HCT116 (cell line): ENCODE results near the gene ERGIC2. TPM values are rescaled to one million over a fixed set of nuclear protein-coding genes. Genes with fewer than 3 reads are reported as not detected.

Experiments used
- ATAC-seq: fragments of 200-7000 bp; cut with Tn5 transposase; 2 replicates; pipeline ENCODE4 v1.9.1; 2020; ENCODE audit warnings: mild to moderate bottlenecking, moderate library complexity
- BruUV-seq: library from RNA; stranded (reverse); fragments of 400-500 nt; replicated peaks from 2 replicates; lab custom pipeline; 2021; lab: Mats Ljungman, UMichigan
- CTCF ChIA-PET: fragments of 300-600 bp; sonication (Branson Sonifier 250); formaldehyde crosslinking; loops from one replicate; lab custom pipeline; 2021; ENCODE audit warnings: antibody characterized with exemption; lab: Charles Lee
- POLR2A ChIA-PET: fragments of 300-600, 350-600 bp; sonication (Branson Sonifier 250); formaldehyde crosslinking; loops from one replicate; lab custom pipeline; 2021; ENCODE audit warnings: antibody characterized with exemption; lab: Charles Lee
- RAD21 ChIA-PET, 2 experiments: fragments of 300-600 bp; sonication (Branson Sonifier 250); formaldehyde crosslinking; loops; one replicate each; lab custom pipeline; 2023; ENCODE audit warnings: low total read pairs in 2 of 2; ENCODE audit not compliant: uncharacterized antibody in 2 of 2, unreplicated experiment in 2 of 2, low non-redundant PET in 1 of 2; lab: Charles Lee
- DNase-seq: peaks from one replicate; pipeline ENCODE4 v3.0.0-alpha.2; 2010; ENCODE audit warnings: low read depth, low spot score
- H2AFZ ChIP-seq: fragments of 200-600 bp; shearing (Covaris generic), sonication (generic); 2 replicates; pipeline ENCODE4 v1.6.1; 2017; ENCODE audit warnings: low read depth, mixed run types, mixed read lengths, antibody characterized with exemption, low read length; ENCODE audit not compliant: poor library complexity, severe bottlenecking
- H3K27ac ChIP-seq: 2 replicates; pipeline ENCODE4 v1.5.1; 2012; ENCODE audit warnings: low read depth, low read length
- H3K27me3 ChIP-seq: fragments of 200-600 bp; sonication (generic); 2 replicates; pipeline ENCODE4 v1.6.1; 2016; ENCODE audit warnings: mixed run types, low read length, mixed read lengths; ENCODE audit not compliant: insufficient read depth
- H3K36me3 ChIP-seq, 2 experiments: fragments of 200-500 bp in 1 of 2; fragments of 200-600 bp in 1 of 2; sonication (Bioruptor generic) in 1 of 2; sonication (generic) in 1 of 2; 2 replicates each; pipeline versions ENCODE4 v1.5.1 to v1.6.1; 2014 to 2016; ENCODE audit warnings: low read length in 2 of 2, inconsistent platforms in 1 of 2, mixed read lengths in 1 of 2, mixed run types in 1 of 2; ENCODE audit not compliant: insufficient read depth in 2 of 2, control insufficient read depth in 1 of 2
- H3K4me1 ChIP-seq, 2 experiments: fragments of 200-600 bp in 1 of 2; sonication (generic) in 1 of 2; 2 replicates each; pipeline versions ENCODE4 v1.5.1 to v1.6.1; 2012 to 2017; ENCODE audit warnings: low read length in 2 of 2, inconsistent platforms in 1 of 2, mild to moderate bottlenecking in 1 of 2, mixed read lengths in 1 of 2, mixed run types in 1 of 2, moderate library complexity in 1 of 2; ENCODE audit not compliant: insufficient read depth in 2 of 2, control insufficient read depth in 1 of 2
- H3K4me2 ChIP-seq: fragments of 200-600 bp; sonication (generic); 2 replicates; pipeline ENCODE4 v1.6.1; 2017; ENCODE audit warnings: mixed run types, low read length, mixed read lengths
- H3K4me3 ChIP-seq, 2 experiments: fragments of 200-600 bp in 1 of 2; sonication (generic) in 1 of 2; replicated peaks in 1 of 2; 2 replicates each; pipeline ENCODE4 v1.5.1; 2011 to 2016; ENCODE audit warnings: low read length in 2 of 2, control low read depth in 1 of 2, low read depth in 1 of 2, mild to moderate bottlenecking in 1 of 2, mixed read lengths in 1 of 2, mixed run types in 1 of 2
- H3K79me2 ChIP-seq: fragments of 200-600 bp; sonication (generic); 2 replicates; pipeline ENCODE4 v1.6.1; 2017; ENCODE audit warnings: mild to moderate bottlenecking, mixed run types, low read length, moderate library complexity, mixed read lengths; ENCODE audit not compliant: insufficient read depth
- H3K9ac ChIP-seq: fragments of 200-600 bp; sonication (generic); 2 replicates; pipeline ENCODE4 v1.6.1; 2016; ENCODE audit warnings: low read length, mixed read lengths
- H3K9me2 ChIP-seq: fragments of 200-600 bp; sonication (generic), shearing (Covaris generic); 2 replicates; pipeline ENCODE4 v1.6.1; 2017; ENCODE audit warnings: mixed run types, mild to moderate bottlenecking, moderate library complexity; ENCODE audit not compliant: insufficient read depth
- H3K9me3 ChIP-seq, 2 experiments: fragments of 200-500 bp in 1 of 2; fragments of 200-600 bp in 1 of 2; sonication (Bioruptor generic) in 1 of 2; sonication (generic) in 1 of 2; 2 replicates each; pipeline ENCODE4 v1.6.1; 2014 to 2017; ENCODE audit warnings: low read length in 2 of 2, mixed read lengths in 2 of 2, inconsistent platforms in 1 of 2, low read depth in 1 of 2, mild to moderate bottlenecking in 1 of 2, mixed run types in 1 of 2, moderate library complexity in 1 of 2; ENCODE audit not compliant: control insufficient read depth in 1 of 2, insufficient read depth in 1 of 2
- H4K20me1 ChIP-seq: fragments of 200-600 bp; sonication (generic), shearing (Covaris generic); 2 replicates; pipeline ENCODE4 v1.6.1; 2017; ENCODE audit warnings: mixed run types, mild to moderate bottlenecking, moderate library complexity; ENCODE audit not compliant: insufficient read depth
- CEBPB ChIP-seq: IDR thresholded peaks from 2 replicates; pipeline ENCODE4 v1.6.1; 2012; ENCODE audit warnings: low read depth
- EGR1 ChIP-seq: IDR thresholded peaks from 2 replicates; pipeline ENCODE4 v1.6.1; 2012; ENCODE audit warnings: low read depth
- EZH2 ChIP-seq: fragments of 200-600 bp; sonication (generic); IDR thresholded peaks from 2 replicates; pipeline ENCODE4 v1.6.1; 2017; ENCODE audit warnings: antibody characterized with exemption, mixed run types
- EZH2phosphoT487 ChIP-seq: fragments of 200-600 bp; IDR thresholded peaks from 2 replicates; pipeline ENCODE4 v1.6.1; 2018; ENCODE audit warnings: antibody characterized with exemption, borderline replicate concordance
- FOSL1 ChIP-seq: IDR thresholded peaks from 2 replicates; pipeline ENCODE4 v1.6.1; 2012; ENCODE audit warnings: low read depth
- JUND ChIP-seq: IDR thresholded peaks from 2 replicates; pipeline ENCODE4 v1.6.1; 2012
- POLR2AphosphoS5 ChIP-seq: IDR thresholded peaks from 2 replicates; pipeline ENCODE4 v1.6.1; 2011; ENCODE audit warnings: mild to moderate bottlenecking, low read depth, low read length, moderate library complexity
- RAD21 ChIP-seq: IDR thresholded peaks from 2 replicates; pipeline ENCODE4 v1.6.1; 2012; ENCODE audit warnings: low read depth, mild to moderate bottlenecking
- REST ChIP-seq: IDR thresholded peaks from 2 replicates; pipeline ENCODE4 v1.6.1; 2012; ENCODE audit warnings: low read depth
- SIN3A ChIP-seq: IDR thresholded peaks from 2 replicates; pipeline ENCODE4 v1.6.1; 2012; ENCODE audit warnings: low read depth
- SRF ChIP-seq: IDR thresholded peaks from 2 replicates; pipeline ENCODE4 v1.6.1; 2012; ENCODE audit warnings: low read depth
- YY1 ChIP-seq: IDR thresholded peaks from 2 replicates; pipeline ENCODE4 v1.6.1; 2011; ENCODE audit warnings: low read length, low read depth, moderate library complexity, mild to moderate bottlenecking; ENCODE audit not compliant: insufficient replicate concordance; ENCODE audit errors: extremely low read depth
- ZFX ChIP-seq: fragments of 450-650 bp; IDR thresholded peaks from 2 replicates; pipeline ENCODE4 v1.6.1; 2017
- ZNF274 ChIP-seq: fragments of 200-500 bp; sonication (Bioruptor generic); IDR thresholded peaks from 2 replicates; pipeline ENCODE4 v1.6.1; 2014; ENCODE audit warnings: mild to moderate bottlenecking, low read depth, low read length, inconsistent platforms
- intact Hi-C: fragments of 100-400 bp; cut with micrococcal nuclease; formaldehyde crosslinking; loops from 2 replicates; pipeline ENCODE4 v1.10.0; 2022
- total RNA-seq: library from RNA; stranded (reverse); gene quantifications from one replicate; pipeline ENCODE4 v1.2.1, GENCODE V29; 2021; ENCODE audit not compliant: unreplicated experiment
- TF ChIP-seq, protein P1 (sequence below): IDR thresholded peaks from 2 replicates; pipeline ENCODE4 v1.6.1; 2012
- TF ChIP-seq, protein P2 (sequence below): IDR thresholded peaks from 2 replicates; pipeline ENCODE4 v1.6.1; 2012

Gene ERGIC2
- total RNA-seq, 1 experiment from 2014 or later: 71.1 TPM

DNA sequence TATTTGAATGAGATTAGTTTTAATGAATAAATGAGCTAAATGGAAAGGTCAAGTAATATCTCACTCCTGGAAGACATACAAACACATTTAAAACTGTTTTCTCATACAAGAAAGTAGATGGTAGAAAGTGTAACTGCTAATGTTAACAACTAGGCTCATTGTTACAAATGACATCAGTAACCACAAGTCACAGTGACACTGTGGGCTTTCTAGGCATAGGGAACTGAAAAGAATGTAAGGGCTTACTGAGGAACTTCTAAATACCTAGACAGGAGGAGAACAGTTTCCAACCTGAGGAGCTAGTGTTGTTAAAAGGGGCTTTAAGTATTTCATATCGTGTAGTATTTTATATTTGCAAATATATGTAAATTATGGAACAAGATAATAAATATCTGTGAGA, 17.5 kb upstream of the ERGIC2 start:
- no peaks in the 10 kb centered on the region for H3K79me2 ChIP-seq
- H3K4me3 ChIP-seq: no peak overlapping the region
- no peak overlapping the region for H2AFZ ChIP-seq
- CTCF ChIA-PET: no interaction called here
- H3K4me1 ChIP-seq: no peaks in the 10 kb centered on the region
- no peaks in the 10 kb centered on the region for H3K9me2 ChIP-seq
- no peak overlapping the region for H3K4me2 ChIP-seq
- DNase-seq: no peak
- intact Hi-C loops: no loop called here
- POLR2A ChIA-PET: no interaction called here
- no peaks in the 10 kb centered on the region for H3K9me3 ChIP-seq
- TF ChIP-seq CEBPB: no peak
- no peak for TF ChIP-seq REST
- no peak for TF ChIP-seq EZH2phosphoT487
- H3K27me3 ChIP-seq: no peaks in the 10 kb centered on the region
- no TSS peak for BruUV-seq
- no peak overlapping the region for H3K9ac ChIP-seq
- RAD21 ChIA-PET: no interaction called here
- H4K20me1 ChIP-seq: no peaks in the 10 kb centered on the region
- H3K27ac ChIP-seq: no peak overlapping the region
- no peak for ATAC-seq
- H3K36me3 ChIP-seq: no peaks in the 10 kb centered on the region

DNA sequence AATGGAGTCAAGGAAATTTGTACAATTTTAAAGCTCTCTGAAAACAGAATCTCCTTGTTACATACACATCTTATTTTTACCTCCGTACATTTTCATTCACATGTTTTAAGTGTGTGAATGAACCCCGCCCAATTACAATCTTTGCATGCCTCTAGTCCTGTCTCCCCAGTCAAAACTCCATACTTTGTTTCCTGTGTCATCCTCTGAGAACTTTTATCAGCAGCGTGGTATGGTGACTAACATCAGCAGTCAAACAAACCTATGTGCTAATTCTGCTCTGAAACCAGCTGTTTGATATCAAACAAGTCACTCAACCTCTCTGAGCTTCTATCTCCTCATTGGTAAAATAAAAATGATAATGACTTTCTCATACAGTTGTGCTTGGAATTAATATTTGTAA, 15.8 kb upstream of the ERGIC2 start:
- POLR2A ChIA-PET: no interaction called here
- no peak for DNase-seq

More for the DNA sequence above, 15.8 kb upstream of the ERGIC2 start:
- RAD21 ChIA-PET: no interaction called here
- Histone ChIP-seq H3K4me3 (no peak overlapping the region), H3K79me2 (no peaks in the 10 kb centered on the region), H3K9ac (no peak overlapping the region), H3K27ac (no peak overlapping the region), H3K4me1 (no peaks in the 10 kb centered on the region), H3K9me3 (no peaks in the 10 kb centered on the region), H3K36me3 (no peaks in the 10 kb centered on the region), H3K27me3 (no peaks in the 10 kb centered on the region), H4K20me1 (no peaks in the 10 kb centered on the region)
- CTCF ChIA-PET: no interaction called here
- no peak for ATAC-seq
- no TSS peak for BruUV-seq
- intact Hi-C loops: no loop called here
- TF ChIP-seq POLR2AphosphoS5: no peak
- TF ChIP-seq CEBPB: no peak
- no peak for TF ChIP-seq EGR1
- no peak for TF ChIP-seq EZH2
- TF ChIP-seq, protein P1, sequence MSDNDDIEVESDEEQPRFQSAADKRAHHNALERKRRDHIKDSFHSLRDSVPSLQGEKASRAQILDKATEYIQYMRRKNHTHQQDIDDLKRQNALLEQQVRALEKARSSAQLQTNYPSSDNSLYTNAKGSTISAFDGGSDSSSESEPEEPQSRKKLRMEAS: no peak
- no peak for TF ChIP-seq ZFX
- TF ChIP-seq, protein P2, sequence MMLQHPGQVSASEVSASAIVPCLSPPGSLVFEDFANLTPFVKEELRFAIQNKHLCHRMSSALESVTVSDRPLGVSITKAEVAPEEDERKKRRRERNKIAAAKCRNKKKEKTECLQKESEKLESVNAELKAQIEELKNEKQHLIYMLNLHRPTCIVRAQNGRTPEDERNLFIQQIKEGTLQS: no peak
- no peak for TF ChIP-seq SRF
- no peak for TF ChIP-seq ZNF274
- no peak for TF ChIP-seq JUND
- TF ChIP-seq RAD21: no peak
- TF ChIP-seq EZH2phosphoT487: no peak
- no peak for TF ChIP-seq SIN3A
- no peak for TF ChIP-seq YY1
- TF ChIP-seq FOSL1: no peak
- TF ChIP-seq, all 23 proteins: peak for 0
- no peak overlapping the region for H3K4me2 ChIP-seq
- no peaks in the 10 kb centered on the region for H3K9me2 ChIP-seq
- H2AFZ ChIP-seq: no peak overlapping the region
